K562 (cell line): ENCODE measurements around the gene DMBT1.

ENCODE experiments used
- CTCF ChIP-seq, 3 experiments: IDR thresholded peaks in 2 of 3; conservative IDR thresholded peaks in 1 of 3; 2 replicates each; pipeline ENCODE4 v1.5.1; 2011 to 2012; ENCODE audit warnings: low read length in 3 of 3, mild to moderate bottlenecking in 3 of 3, control low read depth in 2 of 3, improper control_type of control experiment in 1 of 3, inconsistent platforms in 1 of 3, low read depth in 1 of 3, mixed read lengths in 1 of 3, moderate library complexity in 1 of 3; ENCODE audit not compliant: insufficient read depth in 2 of 3
- NFE2 ChIP-seq: IDR thresholded peaks from 2 replicates; pipeline ENCODE4 v1.6.1; 2014; ENCODE audit warnings: antibody characterized with exemption, low read depth
- RFX5 ChIP-seq: IDR thresholded peaks from 2 replicates; pipeline ENCODE4 v1.6.1; 2011; ENCODE audit warnings: low read depth, mild to moderate bottlenecking, improper control_type of control experiment, low read length

- no peak for TF ChIP-seq NFE2
- no peak for TF ChIP-seq RFX5
- TF ChIP-seq CTCF (IDR thresholded peaks at IDR 0.05 in 2 of 3, conservative IDR thresholded peaks at IDR 0.05 in 1 of 3; ENCODE audit: insufficient read depth in 2 of 3, low read depth in 1 of 3, low read length in 3 of 3): no peak
Observed at GRCh38 chr10:122688293-122688989, 127.9 kb downstream of the DMBT1 start.
